Middle frontal gyrus (tissue), 1 donor: ENCODE results near the gene INPP5B.
A peak's percentile ranks its signal among the peaks of the same experiment; 100 is the strongest.
"Not testable (repeated sequence)": the region's sequence is repeated elsewhere in the genome, so short reads cannot be mapped to it uniquely, and the experiment has no call there.

ENCODE experiments used
- DNase-seq: peaks from one replicate; pipeline ENCODE4 v3.0.0-alpha.2; 2015; ENCODE audit warnings: low spot score; ENCODE audit errors: extremely low spot score

Gene INPP5B

GRCh38 chr1:37948166-37948565 is 1.3 kb upstream of the INPP5B start:
- DNase-seq: no peak

DNA sequence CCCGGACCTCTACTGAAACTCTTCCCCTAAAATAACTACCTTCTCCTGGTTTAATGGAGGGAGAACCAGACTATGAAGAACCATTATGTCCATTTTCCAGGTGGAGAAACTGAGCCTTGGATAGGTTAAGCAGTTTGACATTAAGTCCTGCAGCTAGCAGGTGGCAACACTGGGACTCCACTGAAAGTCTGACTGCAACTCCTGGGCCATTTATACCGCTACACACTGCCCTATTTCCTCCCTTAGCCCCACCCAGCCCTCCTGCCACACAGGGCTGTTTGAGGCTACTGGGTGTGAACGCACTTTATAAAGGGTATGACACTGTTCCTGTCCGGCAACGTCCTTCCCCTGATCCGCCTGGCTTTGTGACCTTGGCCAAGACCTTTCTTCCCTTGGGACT is 511 bp upstream of the INPP5B start:
- DNase-seq: no peak

- no peak for DNase-seq
These were observed 830 bp downstream of the INPP5B start for GRCh38 chr1:37945743-37946702.

DNA sequence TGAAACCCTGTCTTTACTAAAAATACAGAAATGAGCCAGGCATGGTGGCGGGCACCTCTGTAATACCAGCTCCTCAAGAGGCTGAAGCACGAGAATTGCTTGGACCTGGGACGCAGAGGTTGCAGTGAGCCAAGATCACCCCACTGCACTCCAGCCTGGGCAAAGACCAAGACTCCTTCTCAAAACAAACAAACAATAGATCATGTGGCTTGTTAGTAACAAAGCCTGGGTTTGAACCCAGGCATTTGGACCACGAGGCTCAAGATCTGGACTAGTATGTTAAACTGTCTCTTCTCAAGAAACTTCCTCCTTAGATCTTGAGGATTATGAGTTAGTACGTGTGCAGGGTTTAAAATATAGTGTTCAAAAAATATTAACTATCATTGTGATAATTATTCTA is 1.6 kb downstream of the INPP5B start:
- no peak for DNase-seq

DNA sequence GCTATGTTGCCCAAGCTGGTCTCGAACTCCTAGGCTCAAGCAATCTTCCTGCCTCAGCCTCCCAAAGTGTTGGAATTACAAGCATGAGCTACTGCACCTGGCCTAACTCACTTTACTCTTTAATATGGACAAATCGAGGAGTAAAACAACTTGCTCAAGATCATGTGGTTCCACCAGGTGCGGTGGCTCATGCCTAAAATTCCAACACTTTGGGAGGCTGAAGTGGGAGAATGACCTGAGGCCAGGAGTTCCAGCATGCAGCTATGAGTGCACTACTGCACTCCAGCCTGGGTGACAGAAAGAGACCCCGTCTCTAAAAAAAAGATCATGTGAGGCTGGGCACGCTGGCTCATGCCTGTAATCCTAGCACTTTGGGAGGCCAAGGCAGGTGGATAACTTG is 2.0 kb downstream of the INPP5B start:
- DNase-seq: no peak

GRCh38 chr1:37944086-37944763 is 2.6 kb downstream of the INPP5B start:
- DNase-seq: no peak

- no peak for DNase-seq
These were observed 6.4 kb downstream of the INPP5B start for GRCh38 chr1:37940299-37940947.

DNA sequence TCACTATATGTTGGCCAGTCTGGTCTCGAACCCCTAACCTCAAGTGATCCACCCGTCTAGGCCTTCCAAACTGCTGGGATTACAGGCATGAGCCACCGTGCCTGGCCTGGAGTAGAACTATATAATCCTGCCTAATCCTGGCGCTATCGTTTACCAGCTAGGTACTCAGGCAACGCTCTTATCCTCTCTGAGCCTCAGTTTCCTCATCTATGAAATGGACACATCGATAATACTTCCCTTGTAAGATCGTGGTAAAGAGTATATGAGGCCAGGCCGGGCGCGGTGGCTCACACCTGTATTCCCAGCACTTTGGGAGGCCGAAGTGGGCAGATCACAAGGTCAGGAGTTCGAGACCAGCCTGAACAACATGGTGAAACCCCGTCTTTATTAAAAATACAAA is 10.1 kb downstream of the INPP5B start:
- DNase-seq: not testable (repeated sequence)

DNA sequence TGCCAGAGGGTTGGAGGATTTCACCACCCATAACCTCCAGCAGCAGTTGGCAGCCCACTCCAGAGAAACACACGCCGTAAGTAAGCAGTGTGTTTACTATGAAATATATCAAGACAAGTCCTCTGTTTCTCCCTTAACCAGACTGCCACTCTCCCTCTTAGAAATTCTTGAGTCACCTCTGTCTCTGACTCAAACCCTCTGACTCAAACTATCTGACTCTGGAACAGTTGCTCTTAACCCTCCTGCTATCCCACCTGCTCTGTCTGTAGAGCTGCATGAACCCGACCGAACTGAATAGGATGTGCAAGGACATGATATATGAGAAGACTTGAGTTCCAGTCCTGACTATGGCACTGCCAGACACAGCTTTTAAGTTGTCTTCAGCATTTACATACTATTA is 14.1 kb downstream of the INPP5B start:
- DNase-seq: no peak

DNA sequence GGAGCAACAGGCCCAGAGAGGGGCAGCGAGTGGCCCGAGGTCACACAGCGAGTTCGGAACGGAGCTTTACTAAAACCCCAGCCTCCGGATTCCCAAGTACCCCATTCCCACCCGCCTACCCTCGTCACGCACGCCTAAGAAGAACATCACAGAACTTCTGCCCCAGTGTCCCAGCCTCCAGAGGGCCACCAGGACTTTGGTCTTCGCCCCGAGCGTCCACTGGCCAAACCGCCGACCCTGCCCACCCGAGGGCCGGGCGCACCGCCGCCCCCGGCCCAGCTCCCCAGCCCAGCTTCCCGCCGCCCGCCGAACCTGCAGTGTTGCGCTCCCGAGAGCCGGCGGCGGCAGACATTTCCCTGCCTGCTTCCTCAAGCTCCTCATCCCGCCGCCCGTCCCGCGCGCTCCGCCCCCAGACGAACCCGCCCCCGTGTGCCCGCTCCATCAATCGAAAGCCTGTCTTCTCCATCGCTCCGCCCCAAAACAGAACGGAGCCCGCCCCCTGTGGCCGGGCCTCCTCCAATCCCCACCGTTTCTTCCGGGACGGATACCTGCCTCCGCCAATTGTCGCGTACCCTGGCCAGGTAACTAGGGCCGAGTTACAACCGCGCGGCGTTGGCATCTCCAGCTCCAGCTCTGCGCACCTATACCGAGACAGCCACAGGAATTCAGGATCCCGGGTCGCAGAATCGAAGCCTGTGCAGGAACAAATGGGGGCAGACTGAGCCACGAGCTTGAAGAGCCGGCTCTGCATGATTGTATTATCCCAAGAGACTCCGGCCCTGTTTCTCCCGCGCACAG is 15.3 kb downstream of the INPP5B start:
- DNase-seq: peak; percentile 88

GRCh38 chr1:37931102-37931360 is 15.8 kb downstream of the INPP5B start:
- DNase-seq: no peak

- DNase-seq: no peak
These were observed 16.4 kb downstream of the INPP5B start for GRCh38 chr1:37930246-37931101.

DNA sequence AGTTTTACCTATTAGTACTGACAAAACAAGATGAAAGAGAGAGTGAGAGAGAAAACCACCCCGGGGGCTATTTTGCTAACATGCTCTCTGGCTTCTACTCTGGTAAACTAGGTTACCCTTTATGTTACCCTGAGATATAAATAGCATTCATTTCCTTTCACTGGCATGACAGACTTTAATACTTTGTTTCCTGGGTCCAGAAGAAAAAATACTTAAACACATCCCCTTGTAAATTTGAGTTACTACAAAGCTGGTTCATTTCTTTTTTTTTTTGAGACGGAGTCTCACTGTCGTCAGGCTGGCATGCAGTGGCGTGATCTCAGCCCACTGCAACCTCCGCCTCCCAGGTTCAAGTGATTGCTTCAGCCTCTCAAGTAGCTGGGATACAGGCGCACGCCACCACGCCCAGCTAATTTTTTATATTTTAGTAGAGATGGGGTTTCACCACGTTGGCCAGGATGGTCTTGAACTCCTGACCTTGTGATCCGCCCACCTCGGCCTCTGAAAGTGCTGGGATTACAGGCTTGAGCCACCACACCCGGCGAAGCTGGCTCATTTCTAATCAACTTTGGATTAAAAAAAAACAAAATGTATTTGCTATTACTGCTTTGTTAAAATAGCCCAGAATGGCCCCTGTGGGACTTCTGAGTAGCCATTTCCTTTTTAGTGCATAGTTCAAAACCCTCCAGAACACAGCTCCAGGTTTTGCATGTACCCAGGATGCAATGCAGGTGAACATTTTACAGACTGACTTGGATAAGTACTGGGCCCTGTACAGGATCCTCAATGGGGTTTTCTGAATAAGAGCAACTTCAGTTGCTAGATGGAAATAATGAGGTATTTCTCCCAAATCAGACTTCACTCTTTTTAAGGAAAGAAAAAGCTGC is 20.6 kb downstream of the INPP5B start:
- no peak for DNase-seq

DNA sequence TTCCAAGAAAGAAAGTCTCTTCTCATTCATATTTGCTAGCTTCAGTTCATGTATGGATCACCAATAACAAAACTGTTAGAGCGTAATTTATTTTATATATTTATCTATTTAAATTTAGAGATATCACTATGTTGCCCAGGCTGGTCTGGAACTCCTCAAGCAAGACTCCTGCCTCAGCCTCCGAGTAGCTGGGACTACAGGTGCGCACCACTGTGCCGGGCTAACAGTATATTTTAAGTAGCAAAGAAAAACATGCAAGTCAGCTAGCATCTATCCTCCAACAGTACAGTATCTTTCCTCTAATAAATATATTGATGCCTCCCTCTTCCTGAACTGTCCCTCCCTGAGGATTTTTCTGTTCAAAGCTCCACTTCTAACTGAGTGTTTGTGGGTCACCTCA is 21.5 kb downstream of the INPP5B start:
- no peak for DNase-seq

GRCh38 chr1:37923551-37923889 is 23.3 kb downstream of the INPP5B start:
- no peak for DNase-seq

DNA sequence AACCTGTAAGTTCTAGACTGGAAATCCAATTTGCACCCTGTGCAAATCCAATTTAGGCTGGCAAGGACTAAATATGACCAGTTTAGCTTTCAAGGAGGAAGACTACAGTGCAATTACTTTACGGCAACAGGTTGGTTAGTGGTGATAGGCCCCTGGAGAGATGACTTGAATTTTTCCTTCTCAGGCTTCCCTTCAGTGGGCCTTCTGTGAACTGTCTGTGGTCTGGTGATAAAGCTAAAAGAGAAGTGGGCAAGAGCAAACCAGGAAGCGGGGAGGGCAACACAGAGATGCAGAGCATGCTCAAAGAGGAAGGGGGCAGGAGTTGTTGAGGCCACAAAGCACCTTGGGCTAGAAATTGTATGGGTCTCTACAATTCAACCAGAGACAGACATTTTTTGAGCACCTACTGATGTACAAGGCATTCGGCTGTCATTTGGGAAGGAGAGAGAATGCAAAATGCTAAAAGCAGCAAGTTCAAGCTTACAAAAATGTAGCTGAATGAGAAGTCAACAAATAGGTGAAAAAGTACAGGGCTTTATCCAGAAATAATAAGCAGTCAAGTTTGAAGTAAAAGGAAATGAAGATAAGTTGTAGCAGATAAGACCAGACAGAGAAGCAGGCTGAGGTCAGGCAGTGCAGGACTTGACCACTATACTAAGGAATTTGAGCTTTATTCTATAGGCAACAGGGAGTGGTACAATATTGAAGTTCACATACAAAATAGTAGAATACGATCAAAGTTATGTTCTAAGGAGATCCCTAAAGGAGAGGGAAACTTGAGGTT is 23.9 kb downstream of the INPP5B start:
- no peak for DNase-seq

DNA sequence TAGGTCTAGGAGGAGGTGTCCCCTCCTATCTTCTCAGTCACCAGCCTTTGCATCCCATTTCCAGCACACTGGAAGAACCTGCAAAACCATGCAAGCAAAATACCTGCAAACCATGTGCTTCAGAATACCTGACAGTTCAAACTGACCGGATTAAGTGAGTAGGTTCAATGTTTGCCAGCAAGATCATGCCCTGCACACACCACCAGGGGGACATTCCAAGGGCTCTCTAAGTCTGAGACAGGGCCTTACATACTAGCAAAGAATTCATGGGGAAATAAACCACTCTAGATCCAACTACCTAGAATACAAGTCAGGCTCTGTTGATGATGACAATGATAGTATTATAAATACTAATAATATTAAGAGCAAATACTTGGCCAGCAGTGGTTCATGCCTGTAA is 27.6 kb downstream of the INPP5B start:
- no peak for DNase-seq

DNA sequence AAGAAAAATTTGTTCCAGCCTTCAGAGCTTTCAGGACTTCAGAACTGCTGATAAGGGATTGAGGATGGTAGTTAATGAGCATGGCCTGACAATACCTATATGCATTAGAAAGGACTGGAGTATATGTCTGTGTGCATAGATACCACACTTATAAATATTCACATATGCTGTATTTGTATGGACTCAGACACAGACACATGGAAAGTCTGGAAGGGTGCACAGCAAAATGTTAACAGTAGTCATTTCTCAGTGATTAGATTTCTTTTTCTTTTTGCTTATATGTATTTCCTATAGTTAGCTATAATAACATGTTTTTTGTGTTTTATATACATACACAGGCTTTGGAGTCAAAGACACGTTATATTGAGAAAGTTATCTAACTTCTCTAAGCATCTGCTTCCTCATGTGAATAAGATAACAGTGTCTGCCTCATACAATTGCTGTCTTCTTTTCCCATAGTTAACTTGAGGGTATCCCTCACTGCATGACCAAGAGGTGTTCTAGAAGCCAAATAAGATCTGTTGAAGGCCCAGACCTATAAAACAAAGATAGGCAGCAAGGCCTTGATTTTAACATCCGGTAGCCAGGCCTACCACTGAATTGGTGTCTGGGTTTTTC is 31.3 kb downstream of the INPP5B start:
- DNase-seq: no peak
